Naive thymus-derived CD4-positive, alpha-beta T cell (primary cell): ENCODE measurements around the gene CCDC167. TPM values are rescaled to one million over a fixed set of nuclear protein-coding genes. Genes with fewer than 3 reads are reported as not detected.

ENCODE experiments used
- ATAC-seq: fragments of 150-1000 bp; cut with Tn5 transposase; 2 replicates; pipeline ENCODE4 v1.10.0; 2021; ENCODE audit warnings: mild to moderate bottlenecking, moderate library complexity
- CTCF ChIA-PET: fragments of 350-600 bp; sonication (Branson Sonifier 250); formaldehyde crosslinking; loops from one replicate; lab custom pipeline; 2021; ENCODE audit warnings: antibody characterized with exemption; lab: Charles Lee
- POLR2A ChIA-PET: fragments of 350-600 bp; sonication (Branson Sonifier 250); formaldehyde crosslinking; loops from one replicate; lab custom pipeline; 2021; ENCODE audit warnings: antibody characterized with exemption, inconsistent platforms; lab: Charles Lee
- DNase-seq, 9 donors: peaks; one replicate each; pipeline versions ENCODE4 v3.0.0 to v3.0.0-alpha.2; 2020 to 2022; ENCODE audit warnings: mixed read lengths in 1 of 9
- H3K27ac ChIP-seq: one replicate; pipeline ENCODE4 v1.7.0; 2013; ENCODE audit warnings: mild to moderate bottlenecking, low read depth, low read length, moderate library complexity
- H3K27me3 ChIP-seq, 2 donors: one replicate each; pipeline ENCODE4 v1.7.0; 2013; ENCODE audit warnings: low read length in 2 of 2, mild to moderate bottlenecking in 2 of 2, moderate library complexity in 2 of 2; ENCODE audit not compliant: control insufficient read depth in 2 of 2, insufficient read depth in 2 of 2
- H3K36me3 ChIP-seq, 3 experiments: 1 replicate in 2 of 3; 2 replicates in 1 of 3; pipeline ENCODE4 v1.7.0; 2013; ENCODE audit warnings: low read length in 3 of 3, mild to moderate bottlenecking in 3 of 3, moderate library complexity in 1 of 3; ENCODE audit not compliant: insufficient read depth in 3 of 3, control insufficient read depth in 2 of 3
- H3K4me1 ChIP-seq, 2 donors: one replicate each; pipeline ENCODE4 v1.7.0; 2013; ENCODE audit warnings: low read length in 2 of 2, mild to moderate bottlenecking in 2 of 2, moderate library complexity in 1 of 2; ENCODE audit not compliant: control insufficient read depth in 2 of 2, insufficient read depth in 2 of 2
- H3K4me3 ChIP-seq: 2 replicates; pipeline ENCODE4 v1.7.0; 2013; ENCODE audit warnings: mild to moderate bottlenecking, low read length
- H3K9me3 ChIP-seq, 3 experiments: 1 replicate in 2 of 3; 2 replicates in 1 of 3; pipeline ENCODE4 v1.7.0; 2013; ENCODE audit warnings: low read length in 3 of 3; ENCODE audit not compliant: control insufficient read depth in 2 of 3
- H3K27ac Mint-ChIP-seq, 9 donors: one replicate each; pipeline ENCODE4 v1.8.0; 2020 to 2022; ENCODE audit warnings: mixed read lengths in 9 of 9, mild to moderate bottlenecking in 8 of 9, moderate library complexity in 5 of 9, inconsistent platforms in 2 of 9
- H3K27me3 Mint-ChIP-seq, 5 donors: one replicate each; pipeline ENCODE4 v1.8.0; 2021 to 2022; ENCODE audit warnings: mixed read lengths in 5 of 5, mild to moderate bottlenecking in 1 of 5
- H3K36me3 Mint-ChIP-seq, 5 donors: one replicate each; pipeline ENCODE4 v1.8.0; 2020 to 2022; ENCODE audit warnings: mixed read lengths in 5 of 5, mild to moderate bottlenecking in 3 of 5, inconsistent platforms in 1 of 5
- H3K4me1 Mint-ChIP-seq, 7 donors: one replicate each; pipeline ENCODE4 v1.8.0; 2020 to 2022; ENCODE audit warnings: mixed read lengths in 7 of 7, mild to moderate bottlenecking in 3 of 7, inconsistent platforms in 1 of 7
- H3K4me3 Mint-ChIP-seq, 10 donors: one replicate each; pipeline ENCODE4 v1.8.0; 2020 to 2022; ENCODE audit warnings: mild to moderate bottlenecking in 10 of 10, mixed read lengths in 10 of 10, moderate library complexity in 6 of 10, inconsistent platforms in 2 of 10
- H3K9me3 Mint-ChIP-seq, 11 donors: one replicate each; pipeline ENCODE4 v1.8.0; 2020 to 2022; ENCODE audit warnings: mixed read lengths in 11 of 11, mild to moderate bottlenecking in 4 of 11, inconsistent platforms in 1 of 11, moderate library complexity in 1 of 11
- intact Hi-C, 2 donors: fragments of 100-400 bp; cut with micrococcal nuclease; formaldehyde crosslinking; loops; one replicate each; pipeline ENCODE4 v1.15.1; 2023
- polyA plus RNA-seq, 2 donors: library from polyadenylated mRNA; unstranded; fragments of 300-500 nt; fragmentation: Illumina TruSeq; gene quantifications; one replicate each; pipeline ENCODE4 v1.2.3, GENCODE V29; 2021
- total RNA-seq, 6 experiments: library from RNA in 5 of 6; stranded (reverse) in 5 of 6; gene quantifications; 1 replicate in 5 of 6; 2 replicates in 1 of 6; pipeline ENCODE4 v1.2.3 and lab custom pipeline; 2021 to 2026

CCDC167 gene
- total and polyA plus RNA-seq, 7 experiments from 2014 or later, result 13.8 to 95.5 (median 23.5) TPM

- DNase-seq (no peak), ATAC-seq (no peak)
- no peaks in the 10 kb centered on the region for H3K9me3 Mint-ChIP-seq
- ChIA-PET POLR2A (interaction anchor here (0.6 to 2.8 kb wide), 7 partner anchors 9 to 53 kb away, joined by 3 to 12 read pairs (median 4); partner anchors contain the start of gene CCDC167), CTCF (interaction anchor here (0.9 kb wide), 1 partner anchor 469 kb away, joined by 3 read pairs; no protein-coding TSS in a partner anchor)
- no peaks in the 10 kb centered on the region for H3K27me3 ChIP-seq
- peaks cover 0 to 19% of the 10 kb centered on the region in 2 donors for H3K4me1 ChIP-seq
- H3K4me1 Mint-ChIP-seq, result peaks cover 0 to 51% (median 30%) of the 10 kb centered on the region in 7 donors
- H3K4me3 ChIP-seq, result no peak overlapping the region
- H3K27ac Mint-ChIP-seq, result peak overlapping the region in 4 of 9 donors; percentile 10 to 89 (median 36)
- no peak overlapping the region for H3K27ac ChIP-seq
- H3K4me3 Mint-ChIP-seq, result no peak overlapping the region
- H3K9me3 ChIP-seq, result no peaks in the 10 kb centered on the region
- H3K36me3 ChIP-seq, result no peaks in the 10 kb centered on the region
- intact Hi-C loops, result no loop called here
- H3K36me3 Mint-ChIP-seq, result peaks cover 0 to 10% (median 0%) of the 10 kb centered on the region in 5 donors
- H3K27me3 Mint-ChIP-seq, result peaks cover 0 to 18% (median 0%) of the 10 kb centered on the region in 5 donors
Observed at GRCh38 chr6:37525460-37526357, 26.0 kb upstream of the CCDC167 start.

GRCh38 chr6:37524970-37525318 is 25.3 kb upstream of the CCDC167 start:
- Histone ChIP-seq H3K4me3 (no peak overlapping the region), H3K27ac (no peak overlapping the region), H3K9me3 (no peaks in the 10 kb centered on the region), H3K27me3 (no peaks in the 10 kb centered on the region), H3K36me3 (no peaks in the 10 kb centered on the region), H3K4me1 (peaks cover 0 to 24% of the 10 kb centered on the region in 2 donors)
- H3K9me3 Mint-ChIP-seq, result no peaks in the 10 kb centered on the region
- peaks cover 0 to 51% (median 32%) of the 10 kb centered on the region in 7 donors for H3K4me1 Mint-ChIP-seq
- peaks cover 0 to 16% (median 0%) of the 10 kb centered on the region in 5 donors for H3K27me3 Mint-ChIP-seq
- no peak for DNase-seq
- CTCF ChIA-PET, result no interaction called here
- H3K36me3 Mint-ChIP-seq, result peaks cover 0 to 10% (median 0%) of the 10 kb centered on the region in 5 donors
- H3K4me3 Mint-ChIP-seq, result no peak overlapping the region
- intact Hi-C loops, result no loop called here
- POLR2A ChIA-PET, result interaction anchor here (0.6 to 2.8 kb wide), 5 partner anchors 8 to 486 kb away, joined by 3 to 12 read pairs (median 3); partner anchors contain the start of gene CCDC167
- peak overlapping the region in 3 of 9 donors; percentile 10 to 89 (median 22) for H3K27ac Mint-ChIP-seq
- no peak for ATAC-seq

DNA sequence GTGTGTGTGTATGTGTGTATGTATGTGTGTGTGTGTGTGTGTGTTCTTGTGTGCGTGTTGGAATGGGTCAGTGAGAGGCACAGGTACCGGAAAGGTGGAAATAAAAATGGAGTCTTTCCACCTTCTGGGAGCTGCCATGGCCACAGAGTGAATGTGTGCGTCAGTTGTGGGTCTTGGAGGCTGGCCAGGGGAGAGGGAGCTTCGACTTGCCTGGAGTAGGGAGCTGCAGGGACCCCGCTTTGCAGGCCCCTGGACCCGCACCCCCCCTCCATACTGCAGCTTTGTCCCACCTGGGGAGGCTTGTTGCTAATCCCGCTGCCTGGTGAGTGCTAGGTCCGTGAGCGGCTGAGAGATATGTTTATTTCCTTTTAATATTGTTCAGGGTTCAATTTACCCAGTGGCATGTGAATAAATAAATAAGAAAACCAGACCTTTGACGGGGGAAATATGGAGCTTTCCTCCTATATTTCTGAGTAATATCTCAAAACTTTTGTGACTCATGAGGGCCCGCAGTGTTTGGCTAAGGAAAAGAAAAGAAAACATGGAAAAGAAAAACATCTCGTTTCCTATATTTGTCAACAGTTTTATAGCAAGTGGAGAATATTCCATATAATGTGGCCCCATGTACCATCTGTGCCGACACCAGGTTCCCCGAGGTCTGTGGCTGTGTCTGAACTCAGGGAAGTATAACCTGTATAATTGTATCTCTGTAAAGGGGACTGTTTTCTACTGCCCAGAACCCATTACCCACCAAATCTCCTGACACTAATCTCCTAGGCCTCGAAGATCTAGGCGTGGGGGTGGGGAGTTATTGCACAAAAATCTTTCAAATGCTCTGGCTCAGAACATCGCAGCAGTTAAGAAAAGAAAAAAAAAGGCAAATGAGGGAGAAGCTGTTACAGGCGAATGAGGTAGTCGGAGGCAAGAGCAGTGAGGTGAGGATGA is 24.6 kb upstream of the CCDC167 start:
- H3K27ac ChIP-seq, result no peak overlapping the region
- Mint-ChIP-seq H3K4me3 (no peak overlapping the region), H3K9me3 (no peaks in the 10 kb centered on the region), H3K4me1 (peaks cover 0 to 54% (median 35%) of the 10 kb centered on the region in 7 donors), H3K36me3 (peaks cover 0 to 10% (median 1%) of the 10 kb centered on the region in 5 donors), H3K27ac (peak overlapping the region in 3 of 9 donors; percentile 7 to 89 (median 22)), H3K27me3 (peaks cover 0 to 16% (median 0%) of the 10 kb centered on the region in 5 donors)
- ChIA-PET POLR2A (interaction anchor here (0.6 to 2.8 kb wide), 4 partner anchors 8 to 486 kb away, joined by 3 to 12 read pairs (median 4); partner anchors contain the start of gene CCDC167), CTCF (no interaction called here)
- H3K4me3 ChIP-seq, result no peak overlapping the region
- intact Hi-C loops, result no loop called here
- H3K4me1 ChIP-seq, result peaks cover under 1 to 28% of the 10 kb centered on the region in 2 donors
- DNase-seq, result no peak
- H3K36me3 ChIP-seq, result no peaks in the 10 kb centered on the region
- ATAC-seq, result no peak
- no peaks in the 10 kb centered on the region for H3K9me3 ChIP-seq
- H3K27me3 ChIP-seq, result no peaks in the 10 kb centered on the region

DNA sequence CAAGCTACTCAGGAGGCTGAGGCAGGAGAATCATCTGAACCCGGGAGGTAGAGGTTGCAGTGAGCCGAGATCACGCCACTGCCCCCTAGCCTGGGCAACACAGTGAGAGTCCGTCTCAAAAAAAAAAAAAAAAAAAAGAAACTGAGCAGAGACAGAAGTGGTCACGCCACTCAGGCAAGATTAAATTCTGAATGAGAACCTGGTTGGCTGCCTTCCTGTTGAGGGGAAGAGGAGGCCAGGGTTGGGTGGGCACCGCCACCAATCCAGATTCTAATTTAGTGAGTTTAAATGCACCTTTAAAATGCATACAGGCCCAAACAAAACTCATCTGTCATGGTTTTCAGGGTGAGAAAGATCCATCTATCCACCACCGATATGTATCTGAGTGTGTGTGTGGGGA is 23.7 kb upstream of the CCDC167 start:
- Mint-ChIP-seq H3K27ac (peak overlapping the region in 1 of 9 donors; percentile 7), H3K4me3 (no peak overlapping the region), H3K27me3 (peaks cover 0 to 16% (median 0%) of the 10 kb centered on the region in 5 donors), H3K9me3 (no peaks in the 10 kb centered on the region), H3K4me1 (peaks cover 7 to 58% (median 44%) of the 10 kb centered on the region in 7 donors), H3K36me3 (peaks cover 0 to 11% (median 3%) of the 10 kb centered on the region in 5 donors)
- POLR2A ChIA-PET, result no interaction called here
- Histone ChIP-seq H3K4me1 (peaks cover 9 to 37% of the 10 kb centered on the region in 2 donors), H3K27ac (no peak overlapping the region), H3K27me3 (no peaks in the 10 kb centered on the region), H3K4me3 (no peak overlapping the region), H3K36me3 (no peaks in the 10 kb centered on the region), H3K9me3 (no peaks in the 10 kb centered on the region)
- CTCF ChIA-PET, result no interaction called here
- DNase-seq (no peak), ATAC-seq (no peak)
- intact Hi-C loops, result no loop called here

DNA sequence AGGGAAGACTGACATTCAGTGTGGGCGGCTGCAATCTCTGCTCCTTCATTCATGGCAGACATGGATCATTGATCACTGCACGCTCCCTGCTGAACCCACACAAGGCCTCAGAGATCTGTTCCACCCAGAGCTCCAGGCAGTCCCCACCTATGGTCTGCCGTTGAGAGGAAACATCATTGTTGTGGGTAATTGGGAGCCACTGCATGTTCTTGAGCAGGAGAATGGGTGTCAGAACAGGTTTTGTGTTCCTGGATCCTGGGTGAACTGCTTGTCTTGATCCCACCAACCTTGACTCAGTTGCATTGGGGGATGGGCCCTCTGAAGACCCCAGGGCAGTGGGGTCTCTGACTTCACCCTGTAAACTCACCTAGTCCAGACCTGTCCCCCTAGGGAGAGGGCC is 23.1 kb upstream of the CCDC167 start:
- intact Hi-C loops, result no loop called here
- H3K36me3 ChIP-seq, result no peaks in the 10 kb centered on the region
- ChIA-PET POLR2A (interaction anchor here (0.8 kb wide), 1 partner anchor 21 kb away, joined by 4 read pairs; no protein-coding TSS in a partner anchor), CTCF (interaction anchor here (0.9 to 1.2 kb wide), 2 partner anchors 16 to 57 kb away, joined by 3 to 4 read pairs; no protein-coding TSS in a partner anchor)
- Mint-ChIP-seq H3K27ac (peak overlapping the region in 1 of 9 donors; percentile 83), H3K9me3 (no peaks in the 10 kb centered on the region), H3K36me3 (peaks cover 0 to 11% (median 3%) of the 10 kb centered on the region in 5 donors), H3K4me1 (peaks cover 13 to 64% (median 50%) of the 10 kb centered on the region in 7 donors), H3K4me3 (no peak overlapping the region), H3K27me3 (peaks cover 0 to 16% (median 0%) of the 10 kb centered on the region in 5 donors)
- no peaks in the 10 kb centered on the region for H3K27me3 ChIP-seq
- peaks cover 14 to 42% of the 10 kb centered on the region in 2 donors for H3K4me1 ChIP-seq
- ATAC-seq (no peak), DNase-seq (no peak)
- H3K27ac ChIP-seq, result no peak overlapping the region
- no peaks in the 10 kb centered on the region for H3K9me3 ChIP-seq
- no peak overlapping the region for H3K4me3 ChIP-seq

GRCh38 chr6:37521674-37522073 is 22.0 kb upstream of the CCDC167 start:
- peaks cover 25 to 67% (median 53%) of the 10 kb centered on the region in 7 donors for H3K4me1 Mint-ChIP-seq
- Histone ChIP-seq H3K4me3 (no peak overlapping the region), H3K4me1 (peaks cover 26 to 52% of the 10 kb centered on the region in 2 donors), H3K9me3 (no peaks in the 10 kb centered on the region), H3K27ac (no peak overlapping the region), H3K27me3 (no peaks in the 10 kb centered on the region), H3K36me3 (no peaks in the 10 kb centered on the region)
- no peak for DNase-seq
- no peak for ATAC-seq
- ChIA-PET POLR2A (no interaction called here), CTCF (interaction anchor here (1.2 kb wide), 1 partner anchor 58 kb away, joined by 4 read pairs; no protein-coding TSS in a partner anchor)
- no peak overlapping the region for H3K4me3 Mint-ChIP-seq
- peak overlapping the region in 2 of 9 donors; percentile 43 to 83 for H3K27ac Mint-ChIP-seq
- intact Hi-C loops, result no loop called here
- H3K36me3 Mint-ChIP-seq, result peaks cover 0 to 11% (median 3%) of the 10 kb centered on the region in 5 donors
- H3K9me3 Mint-ChIP-seq, result no peaks in the 10 kb centered on the region
- peaks cover 0 to 8% (median 0%) of the 10 kb centered on the region in 5 donors for H3K27me3 Mint-ChIP-seq
